ENCODE results near the gene RSPO3. TPM values are rescaled to one million over a fixed set of nuclear protein-coding genes. Genes with fewer than 3 reads are reported as not detected.
"Not testable (repeated sequence)": the region's sequence is repeated elsewhere in the genome, so short reads cannot be mapped to it uniquely, and the experiment has no call there.

RSPO3 gene
- total and polyA plus RNA-seq, 2 donors (not counting 1 experiment from before 2014, with no cell fraction given) = 0.85 to 12.4 TPM

DNA sequence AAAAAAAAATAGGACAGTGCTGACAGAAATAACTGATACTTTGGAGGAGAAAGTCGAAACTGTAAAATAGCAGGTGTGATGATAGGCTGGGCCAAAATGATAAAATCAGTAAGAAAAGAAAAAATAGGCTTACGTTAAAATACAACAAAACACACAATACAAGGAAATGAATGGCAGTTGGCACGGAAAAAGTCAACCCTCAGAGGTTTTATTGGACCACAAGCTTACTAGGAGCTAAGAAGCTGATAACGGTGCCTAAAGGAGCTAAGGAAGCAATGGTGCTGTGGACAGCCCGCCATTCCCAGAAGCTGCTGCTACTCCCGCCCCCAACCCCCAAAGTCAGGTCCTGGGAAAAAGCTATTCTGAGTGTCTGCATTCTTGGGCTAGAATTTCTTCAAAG, 92.3 kb downstream of the RSPO3 start:
- no peaks in the 10 kb centered on the region for H3K36me3 ChIP-seq (ENCODE audit: control insufficient read depth, insufficient read depth, low read length)
- H2AFZ ChIP-seq (ENCODE audit: low read length) = no peak overlapping the region
- no peak overlapping the region for H3K27ac ChIP-seq (ENCODE audit: insufficient read depth, low read length)
- H3K27me3 ChIP-seq (ENCODE audit: control insufficient read depth, insufficient read depth, low read length) = no peaks in the 10 kb centered on the region
- no peaks in the 10 kb centered on the region for H3K79me2 ChIP-seq (ENCODE audit: control insufficient read depth, insufficient read depth, low read length)
- H3K4me3 ChIP-seq (replicated peaks in 1 of 4; ENCODE audit: control extremely low read depth in 1 of 4, insufficient read depth in 1 of 4, low read depth in 3 of 4, low read length in 4 of 4) = no peak overlapping the region
- no peak overlapping the region for H3K4me2 ChIP-seq (ENCODE audit: extremely low read depth, insufficient read depth, low read length)
- H3K9me3 ChIP-seq (ENCODE audit: control insufficient read depth, insufficient read depth, low read depth, low read length) = no peaks in the 10 kb centered on the region
- no peak for DNase-seq (ENCODE audit: low read depth in 2 of 2)
- H3K9ac ChIP-seq (ENCODE audit: insufficient read depth, low read length) = no peak overlapping the region
- peaks cover 3% of the 10 kb centered on the region for H3K4me1 ChIP-seq (ENCODE audit: control insufficient read depth, extremely low read depth, insufficient read depth, low read length)
- TF ChIP-seq, protein P1, sequence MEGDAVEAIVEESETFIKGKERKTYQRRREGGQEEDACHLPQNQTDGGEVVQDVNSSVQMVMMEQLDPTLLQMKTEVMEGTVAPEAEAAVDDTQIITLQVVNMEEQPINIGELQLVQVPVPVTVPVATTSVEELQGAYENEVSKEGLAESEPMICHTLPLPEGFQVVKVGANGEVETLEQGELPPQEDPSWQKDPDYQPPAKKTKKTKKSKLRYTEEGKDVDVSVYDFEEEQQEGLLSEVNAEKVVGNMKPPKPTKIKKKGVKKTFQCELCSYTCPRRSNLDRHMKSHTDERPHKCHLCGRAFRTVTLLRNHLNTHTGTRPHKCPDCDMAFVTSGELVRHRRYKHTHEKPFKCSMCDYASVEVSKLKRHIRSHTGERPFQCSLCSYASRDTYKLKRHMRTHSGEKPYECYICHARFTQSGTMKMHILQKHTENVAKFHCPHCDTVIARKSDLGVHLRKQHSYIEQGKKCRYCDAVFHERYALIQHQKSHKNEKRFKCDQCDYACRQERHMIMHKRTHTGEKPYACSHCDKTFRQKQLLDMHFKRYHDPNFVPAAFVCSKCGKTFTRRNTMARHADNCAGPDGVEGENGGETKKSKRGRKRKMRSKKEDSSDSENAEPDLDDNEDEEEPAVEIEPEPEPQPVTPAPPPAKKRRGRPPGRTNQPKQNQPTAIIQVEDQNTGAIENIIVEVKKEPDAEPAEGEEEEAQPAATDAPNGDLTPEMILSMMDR (conservative IDR thresholded peaks at IDR 0.05 in 1 of 2, IDR thresholded peaks at IDR 0.05 in 1 of 2; ENCODE audit: low read depth in 1 of 2, low read length in 2 of 2) = no peak
- TF ChIP-seq EZH2 (IDR thresholded peaks at IDR 0.05; ENCODE audit: low read length, missing control alignments) = no peak
- H4K20me1 ChIP-seq (ENCODE audit: control insufficient read depth, extremely low read depth, insufficient read depth, low read length) = no peaks in the 10 kb centered on the region

GRCh38 chr6:127212376-127212775, 93.9 kb downstream of the RSPO3 start:
- DNase-seq (ENCODE audit: low read depth in 2 of 2) = no peak
- Histone ChIP-seq H3K27me3 (ENCODE audit: control insufficient read depth, insufficient read depth, low read length) (no peaks in the 10 kb centered on the region), H3K9me3 (ENCODE audit: control insufficient read depth, insufficient read depth, low read depth, low read length) (no peaks in the 10 kb centered on the region), H4K20me1 (ENCODE audit: control insufficient read depth, extremely low read depth, insufficient read depth, low read length) (no peaks in the 10 kb centered on the region), H3K79me2 (ENCODE audit: control insufficient read depth, insufficient read depth, low read length) (no peaks in the 10 kb centered on the region), H3K27ac (ENCODE audit: insufficient read depth, low read length) (no peak overlapping the region), H3K4me3 (replicated peaks in 1 of 4; ENCODE audit: control extremely low read depth in 1 of 4, insufficient read depth in 1 of 4, low read depth in 3 of 4, low read length in 4 of 4) (no peak overlapping the region), H2AFZ (ENCODE audit: low read length) (no peak overlapping the region), H3K9ac (ENCODE audit: insufficient read depth, low read length) (no peak overlapping the region), H3K36me3 (ENCODE audit: control insufficient read depth, insufficient read depth, low read length) (no peaks in the 10 kb centered on the region), H3K4me1 (ENCODE audit: control insufficient read depth, extremely low read depth, insufficient read depth, low read length) (peaks cover 3% of the 10 kb centered on the region), H3K4me2 (ENCODE audit: extremely low read depth, insufficient read depth, low read length) (no peak overlapping the region)
- TF ChIP-seq, protein P1 (conservative IDR thresholded peaks at IDR 0.05 in 1 of 2, IDR thresholded peaks at IDR 0.05 in 1 of 2; ENCODE audit: low read depth in 1 of 2, low read length in 2 of 2) = no peak
- no peak for TF ChIP-seq EZH2 (IDR thresholded peaks at IDR 0.05; ENCODE audit: low read length, missing control alignments)

GRCh38 chr6:127214032-127214431, 95.6 kb downstream of the RSPO3 start:
- H3K79me2 ChIP-seq (ENCODE audit: control insufficient read depth, insufficient read depth, low read length); H3K4me2 ChIP-seq (ENCODE audit: extremely low read depth, insufficient read depth, low read length); H3K9me3 ChIP-seq (ENCODE audit: control insufficient read depth, insufficient read depth, low read depth, low read length); H3K27ac ChIP-seq (ENCODE audit: insufficient read depth, low read length); H3K4me1 ChIP-seq (ENCODE audit: control insufficient read depth, extremely low read depth, insufficient read depth, low read length); H4K20me1 ChIP-seq (ENCODE audit: control insufficient read depth, extremely low read depth, insufficient read depth, low read length); H3K36me3 ChIP-seq (ENCODE audit: control insufficient read depth, insufficient read depth, low read length); H2AFZ ChIP-seq (ENCODE audit: low read length); H3K4me3 ChIP-seq (replicated peaks in 1 of 4; ENCODE audit: control extremely low read depth in 1 of 4, insufficient read depth in 1 of 4, low read depth in 3 of 4, low read length in 4 of 4); H3K27me3 ChIP-seq (ENCODE audit: control insufficient read depth, insufficient read depth, low read length); DNase-seq (ENCODE audit: low read depth in 2 of 2); H3K9ac ChIP-seq (ENCODE audit: insufficient read depth, low read length): not testable (repeated sequence)

DNA sequence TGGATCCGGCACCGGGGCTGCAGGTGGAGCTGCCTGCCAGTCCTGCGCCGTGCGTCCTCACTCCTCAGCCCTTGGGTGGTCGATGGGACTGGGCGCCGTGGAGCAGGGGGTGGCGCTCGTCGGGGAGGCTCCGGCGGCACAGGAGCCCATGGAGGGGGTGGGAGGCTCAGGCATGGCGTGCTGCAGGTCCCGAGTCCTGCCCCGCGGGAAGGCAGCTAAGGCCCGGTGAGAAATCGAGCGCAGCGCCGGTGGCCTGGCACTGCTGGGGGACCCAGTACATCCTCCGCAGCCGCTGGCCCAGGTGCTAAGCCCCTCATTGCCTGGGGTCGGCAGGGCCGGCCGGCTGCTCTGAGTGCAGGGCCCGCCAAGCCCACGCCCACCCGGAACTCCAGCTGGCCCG, 96.1 kb downstream of the RSPO3 start:
- not testable (repeated sequence) for H3K4me2 ChIP-seq (ENCODE audit: extremely low read depth, insufficient read depth, low read length); H3K9ac ChIP-seq (ENCODE audit: insufficient read depth, low read length); H3K79me2 ChIP-seq (ENCODE audit: control insufficient read depth, insufficient read depth, low read length); H3K4me1 ChIP-seq (ENCODE audit: control insufficient read depth, extremely low read depth, insufficient read depth, low read length); H3K4me3 ChIP-seq (replicated peaks in 1 of 4; ENCODE audit: control extremely low read depth in 1 of 4, insufficient read depth in 1 of 4, low read depth in 3 of 4, low read length in 4 of 4); H3K27ac ChIP-seq (ENCODE audit: insufficient read depth, low read length); H2AFZ ChIP-seq (ENCODE audit: low read length); H3K27me3 ChIP-seq (ENCODE audit: control insufficient read depth, insufficient read depth, low read length); H3K9me3 ChIP-seq (ENCODE audit: control insufficient read depth, insufficient read depth, low read depth, low read length); H3K36me3 ChIP-seq (ENCODE audit: control insufficient read depth, insufficient read depth, low read length); DNase-seq (ENCODE audit: low read depth in 2 of 2); H4K20me1 ChIP-seq (ENCODE audit: control insufficient read depth, extremely low read depth, insufficient read depth, low read length)
